HL-60 (cell line): Measurements from ENCODE around the gene AK1.
"Not testable (repeated sequence)": the region's sequence is repeated elsewhere in the genome, so short reads cannot be mapped to it uniquely, and the experiment has no call there.

ENCODE experiments used
- DNase-seq, 2 experiments: peaks; one replicate each; pipeline ENCODE4 v3.0.0-alpha.2; 2010 to 2020; ENCODE audit warnings: low read depth in 1 of 2, low spot score in 1 of 2
- H3K27ac ChIP-seq: fragments of 250-450 bp; sonication (Bioruptor Pico); replicated peaks from 2 replicates; pipeline ENCODE4 v1.5.1; 2020; ENCODE audit warnings: mild to moderate bottlenecking, moderate library complexity
- H3K27me3 ChIP-seq: fragments of 250-450 bp; sonication (Bioruptor Pico); 2 replicates; pipeline ENCODE4 v1.5.1; 2021; ENCODE audit warnings: mild to moderate bottlenecking, moderate library complexity; ENCODE audit not compliant: insufficient read depth, poor library complexity, severe bottlenecking
- H3K4me3 ChIP-seq: replicated peaks from 2 replicates; pipeline ENCODE4 v1.5.1; 2011; ENCODE audit warnings: mild to moderate bottlenecking, control low read depth, low read length; ENCODE audit not compliant: insufficient read depth
- GABPA ChIP-seq: IDR thresholded peaks from 2 replicates; pipeline ENCODE4 v1.6.1; 2012; ENCODE audit warnings: low read depth
- POLR2AphosphoS5 ChIP-seq: IDR thresholded peaks from 2 replicates; pipeline ENCODE4 v1.6.1; 2012; ENCODE audit warnings: low read depth
- SPI1 ChIP-seq: IDR thresholded peaks from 2 replicates; pipeline ENCODE4 v1.6.1; 2012; ENCODE audit warnings: low read depth, mild to moderate bottlenecking, borderline replicate concordance
- TF ChIP-seq, protein P1 (sequence below): IDR thresholded peaks from one replicate; pipeline ENCODE4 v1.5.1; 2011; ENCODE audit warnings: low read length, control low read depth, inconsistent platforms; ENCODE audit not compliant: insufficient read depth
- TF ChIP-seq, protein P2 (sequence below): IDR thresholded peaks from 2 replicates; pipeline ENCODE4 v1.6.1; 2012; ENCODE audit warnings: low read depth; ENCODE audit not compliant: insufficient replicate concordance

The AK1 gene

DNA sequence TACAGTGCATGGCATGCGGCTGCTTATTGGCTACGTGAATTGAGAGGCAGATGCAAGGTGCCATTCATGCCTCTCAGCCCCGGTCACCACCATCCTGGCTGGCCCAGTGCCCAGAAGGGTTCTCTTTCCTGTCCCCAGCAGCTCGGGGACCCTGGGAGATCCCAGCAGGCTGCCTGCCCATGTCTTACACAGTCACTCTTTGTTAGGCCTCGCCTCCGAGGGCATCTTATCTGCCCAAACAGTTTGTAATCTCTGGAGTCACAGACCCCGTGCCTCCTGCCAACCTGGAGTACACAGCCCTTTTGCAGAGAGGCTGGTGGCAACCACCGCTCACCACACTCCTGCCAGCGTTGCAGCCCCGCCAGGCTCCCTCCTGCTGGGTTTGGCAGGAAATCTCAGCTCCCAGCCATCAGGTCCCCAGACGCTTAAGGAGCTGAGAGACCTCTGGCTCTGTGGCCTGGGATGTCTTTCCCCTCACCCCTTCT is 7.0 kb upstream of the AK1 start:
- no peak overlapping the region for H3K4me3 ChIP-seq
- H3K27ac ChIP-seq = no peak overlapping the region
- H3K27me3 ChIP-seq = no peaks in the 10 kb centered on the region
- TF ChIP-seq, protein P1, sequence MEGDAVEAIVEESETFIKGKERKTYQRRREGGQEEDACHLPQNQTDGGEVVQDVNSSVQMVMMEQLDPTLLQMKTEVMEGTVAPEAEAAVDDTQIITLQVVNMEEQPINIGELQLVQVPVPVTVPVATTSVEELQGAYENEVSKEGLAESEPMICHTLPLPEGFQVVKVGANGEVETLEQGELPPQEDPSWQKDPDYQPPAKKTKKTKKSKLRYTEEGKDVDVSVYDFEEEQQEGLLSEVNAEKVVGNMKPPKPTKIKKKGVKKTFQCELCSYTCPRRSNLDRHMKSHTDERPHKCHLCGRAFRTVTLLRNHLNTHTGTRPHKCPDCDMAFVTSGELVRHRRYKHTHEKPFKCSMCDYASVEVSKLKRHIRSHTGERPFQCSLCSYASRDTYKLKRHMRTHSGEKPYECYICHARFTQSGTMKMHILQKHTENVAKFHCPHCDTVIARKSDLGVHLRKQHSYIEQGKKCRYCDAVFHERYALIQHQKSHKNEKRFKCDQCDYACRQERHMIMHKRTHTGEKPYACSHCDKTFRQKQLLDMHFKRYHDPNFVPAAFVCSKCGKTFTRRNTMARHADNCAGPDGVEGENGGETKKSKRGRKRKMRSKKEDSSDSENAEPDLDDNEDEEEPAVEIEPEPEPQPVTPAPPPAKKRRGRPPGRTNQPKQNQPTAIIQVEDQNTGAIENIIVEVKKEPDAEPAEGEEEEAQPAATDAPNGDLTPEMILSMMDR = no peak
- TF ChIP-seq GABPA = no peak
- DNase-seq = no peak

DNA sequence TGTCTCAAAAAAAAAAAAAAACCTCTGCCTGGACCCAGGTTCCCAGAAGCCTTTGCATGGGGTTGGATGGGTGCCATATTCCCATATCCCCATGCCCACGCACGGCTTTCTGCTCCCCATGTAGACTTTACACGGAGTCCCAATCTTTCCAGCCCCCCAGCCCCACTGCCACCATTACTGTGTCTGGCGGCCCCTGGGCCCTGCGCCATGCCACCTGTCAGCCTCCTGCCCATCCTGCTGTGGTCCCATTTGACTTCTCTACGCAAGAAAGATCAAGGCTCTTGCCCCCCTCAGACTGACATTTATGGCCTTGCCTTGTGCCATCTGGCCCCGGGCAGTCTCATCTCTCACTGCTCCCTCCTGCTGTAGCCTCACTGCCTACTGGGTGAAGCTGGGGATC is 6.5 kb upstream of the AK1 start:
- Histone ChIP-seq H3K4me3 (no peak overlapping the region), H3K27ac (no peak overlapping the region), H3K27me3 (no peaks in the 10 kb centered on the region)
- no peak for TF ChIP-seq SPI1
- TF ChIP-seq, protein P2, sequence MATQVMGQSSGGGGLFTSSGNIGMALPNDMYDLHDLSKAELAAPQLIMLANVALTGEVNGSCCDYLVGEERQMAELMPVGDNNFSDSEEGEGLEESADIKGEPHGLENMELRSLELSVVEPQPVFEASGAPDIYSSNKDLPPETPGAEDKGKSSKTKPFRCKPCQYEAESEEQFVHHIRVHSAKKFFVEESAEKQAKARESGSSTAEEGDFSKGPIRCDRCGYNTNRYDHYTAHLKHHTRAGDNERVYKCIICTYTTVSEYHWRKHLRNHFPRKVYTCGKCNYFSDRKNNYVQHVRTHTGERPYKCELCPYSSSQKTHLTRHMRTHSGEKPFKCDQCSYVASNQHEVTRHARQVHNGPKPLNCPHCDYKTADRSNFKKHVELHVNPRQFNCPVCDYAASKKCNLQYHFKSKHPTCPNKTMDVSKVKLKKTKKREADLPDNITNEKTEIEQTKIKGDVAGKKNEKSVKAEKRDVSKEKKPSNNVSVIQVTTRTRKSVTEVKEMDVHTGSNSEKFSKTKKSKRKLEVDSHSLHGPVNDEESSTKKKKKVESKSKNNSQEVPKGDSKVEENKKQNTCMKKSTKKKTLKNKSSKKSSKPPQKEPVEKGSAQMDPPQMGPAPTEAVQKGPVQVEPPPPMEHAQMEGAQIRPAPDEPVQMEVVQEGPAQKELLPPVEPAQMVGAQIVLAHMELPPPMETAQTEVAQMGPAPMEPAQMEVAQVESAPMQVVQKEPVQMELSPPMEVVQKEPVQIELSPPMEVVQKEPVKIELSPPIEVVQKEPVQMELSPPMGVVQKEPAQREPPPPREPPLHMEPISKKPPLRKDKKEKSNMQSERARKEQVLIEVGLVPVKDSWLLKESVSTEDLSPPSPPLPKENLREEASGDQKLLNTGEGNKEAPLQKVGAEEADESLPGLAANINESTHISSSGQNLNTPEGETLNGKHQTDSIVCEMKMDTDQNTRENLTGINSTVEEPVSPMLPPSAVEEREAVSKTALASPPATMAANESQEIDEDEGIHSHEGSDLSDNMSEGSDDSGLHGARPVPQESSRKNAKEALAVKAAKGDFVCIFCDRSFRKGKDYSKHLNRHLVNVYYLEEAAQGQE = no peak
- TF ChIP-seq, protein P1 = no peak
- TF ChIP-seq POLR2AphosphoS5 = no peak
- no peak for TF ChIP-seq GABPA
- no peak for DNase-seq

DNA sequence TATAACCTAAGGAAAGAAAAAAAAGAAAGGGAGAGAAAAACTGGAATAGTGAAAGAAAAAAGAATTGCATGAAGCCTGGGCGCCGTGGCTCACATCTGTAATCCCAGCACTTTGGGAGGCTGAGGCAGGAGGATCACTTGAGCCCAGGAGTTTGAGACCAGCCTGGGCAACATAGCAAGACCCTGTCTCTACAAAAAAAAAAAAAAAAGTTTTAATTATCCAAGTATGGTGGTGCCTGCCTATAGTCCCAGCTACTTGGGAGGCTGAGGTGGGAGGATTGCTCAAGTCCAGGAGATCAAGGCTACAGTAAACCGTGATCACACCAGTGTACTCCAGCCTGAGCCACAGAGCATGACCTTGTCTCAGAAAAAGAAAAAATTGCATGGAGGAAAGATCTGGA is 4.2 kb upstream of the AK1 start:
- DNase-seq, H3K4me3 ChIP-seq, H3K27ac ChIP-seq, H3K27me3 ChIP-seq: not testable (repeated sequence)

DNA sequence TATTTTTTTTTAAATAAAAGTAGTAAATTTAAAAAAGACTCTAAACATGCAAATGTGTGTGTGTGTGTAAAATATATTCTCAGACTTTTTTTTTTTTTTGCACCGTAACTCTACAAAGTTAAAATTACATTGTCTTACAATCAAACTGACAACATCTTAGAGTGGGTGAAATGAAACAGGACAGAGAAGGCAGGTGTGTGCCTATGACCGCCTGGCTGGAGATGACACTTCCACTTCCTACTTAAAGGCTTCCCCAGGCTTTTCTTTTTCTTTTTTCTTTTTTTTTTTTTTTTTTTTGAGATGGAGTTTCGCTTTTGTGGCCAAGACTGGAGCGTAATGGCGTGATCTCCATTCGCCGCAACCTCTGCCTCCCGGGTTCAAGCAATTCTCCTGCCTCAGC is 2.7 kb upstream of the AK1 start:
- no peaks in the 10 kb centered on the region for H3K27me3 ChIP-seq
- no peak overlapping the region for H3K4me3 ChIP-seq
- H3K27ac ChIP-seq = no peak overlapping the region
- TF ChIP-seq POLR2AphosphoS5 = no peak
- TF ChIP-seq, protein P1 = no peak
- TF ChIP-seq, protein P2 = no peak
- no peak for DNase-seq
